ENCODE measurements around the gene SLC9B2.
"Not testable (repeated sequence)": the region's sequence is repeated elsewhere in the genome, so short reads cannot be mapped to it uniquely, and the experiment has no call there.

SLC9B2 gene

GRCh38 chr4:103019308-103020124 is 57.0 kb downstream of the SLC9B2 start, which contains the start of gene SLC9B1:
Gene SLC9B1 (minus strand): TSS chr4:103019705. CDS start chr4:102991711, 27,994 bp downstream.
- peak; percentile 78 for DNase-seq (ENCODE audit: low read depth, low spot score)

- no peak for DNase-seq (ENCODE audit: low read depth, low spot score)
Measured at GRCh38 chr4:103018391-103019307, 57.9 kb downstream of the SLC9B2 start.

GRCh38 chr4:103012551-103012950 is 64.0 kb downstream of the SLC9B2 start:
- DNase-seq (ENCODE audit: low read depth, low spot score), result no peak

DNA sequence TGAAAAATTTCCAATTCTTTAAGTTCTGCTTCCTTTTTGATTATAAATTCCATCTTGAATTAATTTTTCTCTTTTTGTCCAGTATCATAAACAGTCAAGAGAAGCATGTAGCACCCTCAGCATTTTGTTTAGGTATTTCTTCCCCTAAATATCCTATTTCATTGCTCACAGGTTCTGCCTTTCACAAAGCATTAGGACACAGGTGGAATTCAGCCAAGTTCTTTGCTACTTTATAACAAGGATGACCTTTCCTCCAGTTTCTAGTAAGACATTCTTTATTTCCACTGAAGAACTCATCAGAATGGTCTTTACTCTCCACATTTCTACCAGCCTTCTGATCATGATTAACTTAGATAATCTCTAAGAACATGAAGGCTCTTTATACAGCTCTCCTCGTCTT is 64.5 kb downstream of the SLC9B2 start:
- no peak for DNase-seq (ENCODE audit: low read depth, low spot score)

GRCh38 chr4:103011378-103012025 is 65.1 kb downstream of the SLC9B2 start:
- no peak for DNase-seq (ENCODE audit: low read depth, low spot score)

DNA sequence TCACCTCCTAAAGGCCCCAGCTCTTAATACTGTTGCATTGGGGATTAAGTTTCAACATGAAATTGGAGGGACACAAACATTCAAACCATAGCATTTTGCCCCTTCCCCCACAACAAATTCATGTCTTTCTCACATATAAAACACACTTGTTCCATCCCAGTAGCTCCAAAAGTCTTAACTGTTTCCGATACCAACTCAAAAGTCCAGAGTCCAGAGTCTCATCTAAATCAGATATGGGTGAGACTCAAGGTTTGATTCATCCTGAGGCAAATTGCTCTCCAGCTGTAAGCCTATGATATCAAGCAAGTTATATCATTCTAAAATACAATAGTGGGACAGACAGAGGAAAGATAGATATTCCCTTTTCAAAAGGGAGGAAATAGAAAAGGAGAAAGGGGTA is 65.8 kb downstream of the SLC9B2 start:
- no peak for DNase-seq (ENCODE audit: low read depth, low spot score)

- peak; percentile 15 for DNase-seq (ENCODE audit: low read depth, low spot score)
Measured at GRCh38 chr4:103008875-103009729, 67.5 kb downstream of the SLC9B2 start.

- no peak for DNase-seq (ENCODE audit: low read depth, low spot score)
Measured at GRCh38 chr4:103002551-103002950, 74.0 kb downstream of the SLC9B2 start.

GRCh38 chr4:102994803-102995202 is 81.8 kb downstream of the SLC9B2 start:
- DNase-seq (ENCODE audit: low read depth, low spot score), result no peak

- DNase-seq (ENCODE audit: low read depth, low spot score), result not testable (repeated sequence)
Measured at GRCh38 chr4:102993985-102994384, 82.6 kb downstream of the SLC9B2 start.

GRCh38 chr4:102988429-102989020 is 88.0 kb downstream of the SLC9B2 start:
- no peak for DNase-seq (ENCODE audit: low read depth, low spot score)

DNA sequence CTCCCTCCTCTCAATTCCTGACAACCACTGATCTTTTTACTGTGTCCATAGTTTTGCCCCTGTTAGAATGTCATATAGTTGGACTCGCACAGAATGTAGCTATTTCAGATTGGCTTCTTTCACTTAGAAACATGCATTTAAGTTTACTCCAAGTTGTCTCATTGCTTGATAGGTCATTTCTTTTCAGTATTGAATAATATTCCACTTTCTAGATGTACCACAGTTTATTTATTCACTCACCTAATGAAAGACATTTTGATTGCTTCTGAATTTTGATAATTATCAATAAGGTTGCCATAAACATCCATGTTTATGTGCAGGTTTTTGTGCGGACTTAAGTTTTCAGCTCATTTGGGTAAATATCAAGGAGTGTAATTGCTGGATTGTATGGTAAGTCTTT is 95.6 kb downstream of the SLC9B2 start:
- no peak for DNase-seq (ENCODE audit: low read depth, low spot score)

Measured in iPS DF 19.7 (cell line).